Measurements from ENCODE around the gene COPZ2.

DNA sequence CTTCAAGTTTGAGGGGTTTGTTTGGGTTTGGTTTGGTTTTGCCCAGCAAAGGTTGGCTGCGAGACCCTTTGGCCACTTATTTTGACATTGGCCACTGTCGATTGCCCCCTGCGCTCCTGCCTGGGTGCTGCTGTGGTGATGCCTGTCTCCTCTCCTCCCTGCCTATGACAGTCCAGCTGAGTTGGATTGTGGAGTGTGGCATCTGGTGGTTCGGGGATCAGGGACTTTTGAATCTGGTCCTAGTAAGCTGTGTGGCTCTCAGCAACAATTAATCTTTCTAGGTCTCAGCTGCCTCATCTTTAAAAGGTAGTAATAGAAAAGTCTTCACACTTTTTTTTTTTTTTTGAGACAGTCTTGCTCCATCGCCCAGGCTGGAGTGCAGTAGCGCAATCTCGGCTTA, 39.6 kb downstream of the COPZ2 start:
- TF ChIP-seq, protein P1, sequence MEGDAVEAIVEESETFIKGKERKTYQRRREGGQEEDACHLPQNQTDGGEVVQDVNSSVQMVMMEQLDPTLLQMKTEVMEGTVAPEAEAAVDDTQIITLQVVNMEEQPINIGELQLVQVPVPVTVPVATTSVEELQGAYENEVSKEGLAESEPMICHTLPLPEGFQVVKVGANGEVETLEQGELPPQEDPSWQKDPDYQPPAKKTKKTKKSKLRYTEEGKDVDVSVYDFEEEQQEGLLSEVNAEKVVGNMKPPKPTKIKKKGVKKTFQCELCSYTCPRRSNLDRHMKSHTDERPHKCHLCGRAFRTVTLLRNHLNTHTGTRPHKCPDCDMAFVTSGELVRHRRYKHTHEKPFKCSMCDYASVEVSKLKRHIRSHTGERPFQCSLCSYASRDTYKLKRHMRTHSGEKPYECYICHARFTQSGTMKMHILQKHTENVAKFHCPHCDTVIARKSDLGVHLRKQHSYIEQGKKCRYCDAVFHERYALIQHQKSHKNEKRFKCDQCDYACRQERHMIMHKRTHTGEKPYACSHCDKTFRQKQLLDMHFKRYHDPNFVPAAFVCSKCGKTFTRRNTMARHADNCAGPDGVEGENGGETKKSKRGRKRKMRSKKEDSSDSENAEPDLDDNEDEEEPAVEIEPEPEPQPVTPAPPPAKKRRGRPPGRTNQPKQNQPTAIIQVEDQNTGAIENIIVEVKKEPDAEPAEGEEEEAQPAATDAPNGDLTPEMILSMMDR (IDR thresholded peaks at IDR 0.05), result no peak
- no peak for TF ChIP-seq POLR2A (IDR thresholded peaks at IDR 0.05)
- TF ChIP-seq POLR2AphosphoS5 (IDR thresholded peaks at IDR 0.05), result no peak

All from suprapubic skin (tissue), 4 donors.